Erythroblast (primary cell): ENCODE measurements around the gene FGD4.
"Not testable (repeated sequence)": the region's sequence is repeated elsewhere in the genome, so short reads cannot be mapped to it uniquely, and the experiment has no call there.

ENCODE experiments used
- GATA1 ChIP-seq: IDR thresholded peaks from 2 replicates; pipeline ENCODE4 v1.6.1; 2011; ENCODE audit warnings: low read depth, mild to moderate bottlenecking, control low read depth, low read length, moderate library complexity
- POLR2A ChIP-seq: IDR thresholded peaks from 2 replicates; pipeline ENCODE4 v1.6.1; 2011; ENCODE audit warnings: mild to moderate bottlenecking, low read length

- TF ChIP-seq POLR2A, GATA1: not testable (repeated sequence)
Measured at GRCh38 chr12:32533506-32533905, 134.1 kb downstream of the FGD4 start.
